ENCODE measurements around the gene FBXO46. TPM values are rescaled to one million over a fixed set of nuclear protein-coding genes. Genes with fewer than 3 reads are reported as not detected.

Gene FBXO46
- 38.3 and 38.9 TPM in 2 replicates for total RNA-seq

- intact Hi-C loops (cut with micrococcal nuclease) = loop anchor here (1.0 to 2.0 kb wide), 5 partner anchors 13 to 156 kb away; partner anchors contain the start of genes IRF2BP1, OPA3, SIX5 and SYMPK
Observed at GRCh38 chr19:45730368-45731288, at the start of gene FBXO46. Gene FBXO46, minus strand, starts transcription at chr19:45730896. Its CDS starts 17,401 bp downstream, at chr19:45713495.

DNA sequence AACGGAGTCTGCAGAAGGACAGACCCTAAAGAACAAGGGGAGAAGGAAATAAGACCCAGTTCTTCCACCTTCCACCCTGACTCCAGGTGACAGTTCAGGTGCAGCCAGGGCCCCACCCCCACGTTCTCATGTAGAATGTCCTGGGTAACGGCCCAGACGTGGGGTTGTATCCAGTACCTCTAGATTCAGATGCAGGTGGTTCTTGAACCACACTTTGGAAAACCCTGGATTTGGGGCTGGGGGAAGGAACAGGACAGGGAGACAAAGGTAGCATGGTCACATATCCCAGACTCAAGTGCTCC lies 49.4 kb upstream of the FBXO46 start:
- intact Hi-C loops (cut with micrococcal nuclease) = no loop called here

DNA sequence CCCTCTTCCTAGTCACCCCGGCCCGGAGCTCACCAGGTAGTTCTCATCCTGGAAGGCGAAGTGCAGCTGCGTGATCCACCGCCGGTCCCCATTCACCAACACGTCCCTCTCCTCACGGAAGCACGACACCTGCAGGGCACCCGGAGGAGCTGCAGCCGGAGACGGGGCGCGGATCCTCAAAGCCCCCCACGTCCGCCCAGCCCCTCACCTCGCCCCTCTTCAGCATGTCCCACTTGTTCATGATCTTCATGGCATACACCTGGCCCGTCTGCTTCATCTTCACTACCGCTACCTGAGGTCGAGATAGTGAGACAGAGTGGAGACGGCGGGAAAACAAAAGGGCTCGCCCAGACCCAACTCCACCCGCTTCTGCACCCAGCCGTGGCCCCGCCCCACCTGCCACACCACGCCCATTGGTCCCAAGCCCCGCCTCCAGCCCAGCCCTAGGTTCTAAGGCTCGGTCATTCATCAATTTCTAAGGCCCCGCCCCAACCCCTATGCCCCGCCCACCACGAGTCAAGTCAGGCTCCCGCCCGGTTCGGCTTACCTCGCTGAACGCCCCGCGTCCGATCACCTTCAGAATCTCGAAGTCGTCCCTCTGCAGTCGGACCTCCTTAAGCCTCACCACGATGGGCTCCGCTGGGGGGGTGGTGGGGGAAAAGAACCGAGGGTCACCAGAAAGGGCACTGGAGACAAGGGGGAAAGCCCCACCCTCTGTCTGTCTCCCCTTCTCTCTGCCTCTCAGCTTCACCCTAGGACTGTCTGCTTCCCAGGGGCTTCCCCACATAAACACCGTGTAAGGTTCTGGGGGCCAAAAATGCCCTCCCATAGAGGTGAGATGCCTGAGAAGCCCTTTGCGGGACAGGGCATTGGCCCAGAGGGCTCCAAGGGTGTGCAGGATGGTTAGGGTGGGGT lies 48.8 kb upstream of the FBXO46 start:
- intact Hi-C loops (cut with micrococcal nuclease) = loop anchor here (1.0 kb wide), 1 partner anchor 9 kb away; no protein-coding TSS in a partner anchor

DNA sequence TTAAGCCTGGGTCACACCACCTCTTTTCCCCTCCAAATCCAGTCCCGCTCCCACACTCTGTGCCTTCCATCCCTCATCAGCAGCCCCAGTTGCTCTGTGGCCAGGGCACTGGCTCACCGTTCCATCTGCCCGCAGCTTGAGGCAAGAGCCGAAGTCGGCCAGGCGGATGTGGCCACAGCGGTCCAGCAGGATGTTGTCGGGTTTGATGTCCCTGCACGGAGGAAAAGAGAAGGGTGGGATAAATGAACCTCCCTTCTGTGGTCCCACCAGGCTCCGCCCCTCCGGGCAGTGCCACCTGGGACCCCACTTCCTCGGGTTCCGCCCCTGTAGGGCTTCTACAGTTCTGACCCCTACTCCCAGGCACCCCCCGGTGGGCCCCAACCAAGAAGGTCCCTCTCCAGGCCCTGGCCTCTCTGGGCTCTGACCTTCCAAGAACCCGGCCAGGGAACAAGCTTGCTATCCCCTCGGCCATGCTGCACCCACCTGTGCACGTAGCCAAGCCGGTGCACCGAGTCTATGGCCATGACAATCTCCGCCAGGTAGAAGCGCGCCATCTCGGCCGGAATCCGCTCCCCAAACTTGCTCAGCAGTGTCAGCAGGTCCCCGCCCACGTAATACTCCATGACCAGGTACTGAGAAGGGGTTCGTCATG lies 47.4 kb upstream of the FBXO46 start:
- intact Hi-C loops (cut with micrococcal nuclease) = no loop called here

- intact Hi-C loops (cut with micrococcal nuclease) = no loop called here
Observed at GRCh38 chr19:45777395-45777961, 46.8 kb upstream of the FBXO46 start.

DNA sequence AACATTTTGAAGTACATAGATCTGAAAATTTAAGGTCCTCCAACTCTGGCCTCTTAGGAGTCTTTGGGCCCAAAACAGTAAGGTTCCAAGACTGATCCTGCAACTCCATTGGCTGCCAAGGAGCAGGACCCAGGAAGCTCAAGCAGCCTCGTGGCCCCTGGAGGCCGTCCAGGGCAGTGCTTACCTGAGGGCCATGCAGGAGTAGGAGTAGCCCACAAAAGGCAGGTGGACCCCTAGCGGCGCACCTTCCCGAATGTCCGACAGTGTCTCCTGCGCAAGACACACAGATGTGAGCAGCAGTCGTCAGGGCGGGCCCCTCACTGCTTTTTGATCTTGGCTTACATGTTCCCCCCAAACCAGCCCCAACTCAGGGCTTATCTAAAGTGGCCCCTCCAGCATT lies 44.1 kb upstream of the FBXO46 start:
- intact Hi-C loops (cut with micrococcal nuclease) = no loop called here

GRCh38 chr19:45773384-45773783 lies 42.7 kb upstream of the FBXO46 start:
- intact Hi-C loops (cut with micrococcal nuclease) = no loop called here

- intact Hi-C loops (cut with micrococcal nuclease) = no loop called here
Observed at GRCh38 chr19:45772912-45773311, 42.2 kb upstream of the FBXO46 start.

GRCh38 chr19:45772130-45772840 lies 41.6 kb upstream of the FBXO46 start:
- intact Hi-C loops (cut with micrococcal nuclease) = no loop called here

GRCh38 chr19:45771311-45771933 lies 40.7 kb upstream of the FBXO46 start:
- intact Hi-C loops (cut with micrococcal nuclease) = loop anchor here (2.0 kb wide), 1 partner anchor 245 kb away; no protein-coding TSS in a partner anchor

DNA sequence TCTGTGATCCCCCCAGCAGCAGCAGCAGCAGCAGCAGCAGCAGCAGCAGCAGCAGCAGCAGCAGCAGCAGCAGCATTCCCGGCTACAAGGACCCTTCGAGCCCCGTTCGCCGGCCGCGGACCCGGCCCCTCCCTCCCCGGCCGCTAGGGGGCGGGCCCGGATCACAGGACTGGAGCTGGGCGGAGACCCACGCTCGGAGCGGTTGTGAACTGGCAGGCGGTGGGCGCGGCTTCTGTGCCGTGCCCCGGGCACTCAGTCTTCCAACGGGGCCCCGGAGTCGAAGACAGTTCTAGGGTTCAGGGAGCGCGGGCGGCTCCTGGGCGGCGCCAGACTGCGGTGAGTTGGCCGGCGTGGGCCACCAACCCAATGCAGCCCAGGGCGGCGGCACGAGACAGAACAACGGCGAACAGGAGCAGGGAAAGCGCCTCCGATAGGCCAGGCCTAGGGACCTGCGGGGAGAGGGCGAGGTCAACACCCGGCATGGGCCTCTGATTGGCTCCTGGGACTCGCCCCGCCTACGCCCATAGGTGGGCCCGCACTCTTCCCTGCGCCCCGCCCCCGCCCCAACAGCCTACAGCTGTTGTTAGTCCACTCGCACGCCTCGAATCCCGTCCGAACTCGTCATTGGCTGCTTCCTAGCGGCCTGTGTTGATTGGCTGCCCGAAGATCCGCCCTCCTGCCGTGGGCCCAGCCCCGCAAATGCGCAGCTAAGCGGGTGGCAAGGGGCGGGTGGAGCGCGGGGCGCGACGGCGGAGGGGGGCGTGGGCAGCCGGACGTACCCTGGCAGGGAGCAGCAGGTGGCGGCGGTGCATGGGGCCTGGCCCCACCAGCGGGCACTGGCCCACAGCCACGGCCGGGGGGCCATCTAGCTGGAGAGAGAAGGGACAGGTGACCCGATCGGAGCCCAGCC lies 39.8 kb upstream of the FBXO46 start:
- intact Hi-C loops (cut with micrococcal nuclease) = loop anchor here (1.0 to 2.0 kb wide), 6 partner anchors 9 to 246 kb away; partner anchors contain the start of gene DMWD

DNA sequence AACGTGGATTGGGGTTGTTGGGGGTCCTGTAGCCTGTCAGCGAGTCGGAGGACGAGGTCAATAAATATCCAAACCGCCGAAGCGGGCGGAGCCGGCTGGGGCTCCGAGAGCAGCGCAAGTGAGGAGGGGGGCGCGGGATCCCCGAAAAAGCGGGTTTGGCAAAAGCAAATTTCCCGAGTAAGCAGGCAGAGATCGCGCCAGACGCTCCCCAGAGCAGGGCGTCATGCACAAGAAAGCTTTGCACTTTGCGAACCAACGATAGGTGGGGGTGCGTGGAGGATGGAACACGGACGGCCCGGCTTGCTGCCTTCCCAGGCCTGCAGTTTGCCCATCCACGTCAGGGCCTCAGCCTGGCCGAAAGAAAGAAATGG lies 39.1 kb upstream of the FBXO46 start:
- intact Hi-C loops (cut with micrococcal nuclease) = loop anchor here (1.0 to 2.0 kb wide), 7 partner anchors 9 to 247 kb away; partner anchors contain the start of genes DMWD and FBXO46

GRCh38 chr19:45768984-45769782 lies 38.5 kb upstream of the FBXO46 start, which contains the start of gene SIX5:
Gene SIX5, minus strand, starts transcription at chr19:45769252. Its CDS starts 408 bp downstream, at chr19:45768844.
- intact Hi-C loops (cut with micrococcal nuclease) = loop anchor here (2.0 kb wide), 1 partner anchor 38 kb away; the partner anchor contains the start of gene FBXO46

DNA sequence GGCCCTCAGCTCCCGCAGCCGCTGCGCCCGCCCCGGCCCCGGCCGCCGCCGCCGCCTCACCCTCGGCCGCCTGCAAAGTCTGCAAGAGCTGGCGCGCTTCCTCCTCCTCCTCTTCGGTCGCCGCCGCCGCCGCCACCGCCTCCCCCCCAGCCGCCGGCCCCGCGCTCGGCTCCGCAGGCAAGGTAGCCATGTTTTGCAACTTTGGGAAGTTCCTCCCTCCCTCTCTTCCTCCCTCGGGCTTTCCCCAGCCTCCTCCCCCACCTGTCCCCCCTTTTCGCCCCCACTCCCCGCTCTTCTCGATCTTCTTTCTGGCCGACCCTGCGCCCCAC lies 37.9 kb upstream of the FBXO46 start:
- intact Hi-C loops (cut with micrococcal nuclease) = loop anchor here (2.0 kb wide), 1 partner anchor 38 kb away; the partner anchor contains the start of gene FBXO46

GRCh38 chr19:45767881-45768654 lies 37.4 kb upstream of the FBXO46 start:
- intact Hi-C loops (cut with micrococcal nuclease) = loop anchor here (2.0 kb wide), 1 partner anchor 37 kb away; the partner anchor contains the start of gene FBXO46

DNA sequence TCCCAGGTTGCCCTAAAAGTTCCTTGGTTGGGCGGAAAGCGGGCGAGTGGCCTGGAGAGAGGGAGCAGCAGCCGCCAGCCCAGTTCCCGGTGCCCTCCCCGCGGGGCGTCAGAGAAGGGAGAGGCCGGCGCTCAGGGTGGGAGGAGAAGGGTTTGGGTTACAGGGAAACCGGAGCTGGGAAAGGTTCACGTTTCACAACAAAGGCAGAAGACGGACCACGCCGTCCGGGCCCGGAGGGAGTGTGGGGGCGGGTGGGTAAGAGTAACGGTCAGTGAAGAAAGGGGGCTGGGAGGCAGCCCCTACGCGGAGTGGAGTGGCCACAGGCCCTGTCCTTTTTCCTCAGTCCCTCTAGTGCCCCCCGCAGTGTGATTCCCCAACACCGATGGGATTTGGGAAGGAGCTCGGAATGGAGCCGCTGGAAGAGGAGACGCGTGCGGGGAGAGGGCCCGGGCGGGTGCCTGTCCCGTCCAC lies 36.7 kb upstream of the FBXO46 start:
- intact Hi-C loops (cut with micrococcal nuclease) = no loop called here

DNA sequence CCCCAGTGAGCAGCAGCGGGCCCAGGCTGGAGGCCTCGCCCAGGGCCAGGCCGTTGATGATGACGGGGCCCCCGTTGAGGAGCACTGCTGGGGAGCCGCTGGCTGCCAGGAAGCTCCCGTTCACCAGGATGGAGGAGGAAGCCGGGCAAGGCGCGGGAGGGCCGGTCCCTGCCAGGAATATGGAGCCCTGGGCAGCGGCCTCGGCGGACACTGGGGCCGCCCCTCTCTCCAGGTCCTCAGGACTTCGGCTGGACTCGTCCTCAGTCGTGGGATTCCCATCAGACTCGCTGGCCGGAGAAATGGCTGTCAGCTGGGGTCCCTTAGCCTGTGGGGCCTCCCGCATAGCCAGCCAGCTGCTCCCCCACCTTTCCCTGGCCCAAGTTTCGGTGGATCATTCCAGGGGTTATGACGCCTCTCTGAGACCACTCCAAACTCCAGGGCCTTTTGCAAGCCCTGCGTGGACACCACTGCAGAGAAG lies 36.2 kb upstream of the FBXO46 start:
- intact Hi-C loops (cut with micrococcal nuclease) = no loop called here
